NOMO-1 treated with dmso at 0.1 percent for 144 hours (cell line): ENCODE data around the gene TBCE.
"Not testable (repeated sequence)": the region's sequence is repeated elsewhere in the genome, so short reads cannot be mapped to it uniquely, and the experiment has no call there.

Experiments
- DNase-seq: peaks from one replicate; lab custom pipeline; 2025; ENCODE audit not compliant: unreplicated experiment; lab: John Stamatoyannopoulos, UW

The TBCE gene

GRCh38 chr1:235450886-235451483, 83.8 kb downstream of the TBCE start:
- DNase-seq: no peak

- no peak for DNase-seq
These were observed 86.8 kb downstream of the TBCE start for GRCh38 chr1:235454021-235454420.

GRCh38 chr1:235455097-235455496, 87.9 kb downstream of the TBCE start:
- DNase-seq: no peak

GRCh38 chr1:235455823-235456222, 88.6 kb downstream of the TBCE start:
- no peak for DNase-seq

DNA sequence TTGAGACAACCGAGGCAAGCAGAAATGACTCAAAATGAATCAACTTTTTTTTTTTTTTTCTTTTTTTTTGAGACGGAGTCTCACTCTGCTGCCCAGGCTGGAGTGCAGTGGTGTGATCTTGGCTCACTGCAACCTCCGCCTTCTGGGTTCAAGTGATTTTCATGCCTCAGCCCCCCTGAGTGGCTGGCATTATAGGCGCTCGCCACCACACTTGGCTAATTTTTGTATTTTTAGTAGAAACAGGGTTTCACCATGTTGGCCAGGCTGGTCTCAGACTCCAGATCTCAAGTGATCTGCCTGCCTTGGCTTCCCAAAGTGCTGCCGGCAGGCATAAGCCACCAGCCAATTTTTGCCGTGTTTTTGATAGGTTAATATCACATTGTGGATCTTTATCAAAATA, 90.6 kb downstream of the TBCE start:
- not testable (repeated sequence) for DNase-seq

DNA sequence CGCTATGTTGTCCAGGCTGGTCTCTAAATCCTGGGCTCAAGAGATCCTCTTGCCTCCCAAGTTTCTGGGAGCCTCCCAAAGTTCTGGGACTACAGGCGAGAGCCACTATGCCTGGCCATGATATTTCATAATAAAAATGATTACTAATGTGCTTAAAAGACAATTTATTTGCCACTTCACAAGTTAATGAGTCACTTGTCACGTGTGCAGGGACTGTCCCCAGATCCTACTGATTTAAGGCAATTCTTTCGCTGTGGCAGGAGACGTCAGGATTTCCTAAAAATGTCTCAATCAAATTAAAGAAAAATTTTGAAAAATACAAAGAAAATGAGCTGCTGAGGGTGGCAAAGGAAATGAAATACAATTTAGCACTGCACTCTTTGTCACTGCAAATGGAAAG, 93.5 kb downstream of the TBCE start:
- DNase-seq: no peak

DNA sequence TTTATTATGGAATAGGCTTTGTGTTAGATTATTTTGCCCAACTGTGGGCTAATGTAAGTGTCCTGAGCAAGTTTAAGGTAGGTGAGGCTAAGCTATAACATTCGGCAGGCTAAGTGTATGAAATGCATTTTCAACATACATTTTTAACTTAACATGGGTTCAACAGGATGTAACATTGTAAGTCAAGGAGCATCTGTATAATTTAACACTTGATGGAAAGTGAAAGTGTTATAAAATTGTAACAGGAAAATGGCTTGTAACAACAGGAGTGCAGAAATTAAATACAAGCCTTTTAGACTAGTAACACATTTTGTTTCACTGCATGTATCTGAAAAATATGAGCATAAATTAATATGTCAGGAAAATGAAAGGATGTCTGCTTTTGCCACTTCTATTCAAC, 94.7 kb downstream of the TBCE start:
- DNase-seq: no peak

GRCh38 chr1:235462832-235463231, 95.6 kb downstream of the TBCE start:
- not testable (repeated sequence) for DNase-seq

DNA sequence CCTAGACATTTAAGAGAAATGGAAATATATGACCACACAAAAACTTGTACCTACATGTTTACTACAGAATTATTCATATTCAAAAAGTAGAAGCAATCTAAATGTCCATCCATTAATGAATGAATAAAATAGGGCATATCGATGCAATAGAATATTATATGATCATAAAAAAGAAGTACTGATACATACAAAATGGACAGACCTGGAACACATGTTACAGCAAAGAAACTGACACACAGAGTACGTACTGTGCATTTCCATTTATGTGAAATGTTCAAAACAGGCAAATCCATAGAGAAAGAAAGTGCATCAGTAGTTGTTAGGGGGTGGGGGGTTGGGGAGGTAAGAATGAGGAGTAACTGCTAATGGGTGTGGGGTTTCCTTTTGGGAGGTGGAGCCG, 97.8 kb downstream of the TBCE start:
- no peak for DNase-seq

- DNase-seq: no peak
These were observed 100.8 kb downstream of the TBCE start for GRCh38 chr1:235468004-235468403.

GRCh38 chr1:235468970-235469369, 101.7 kb downstream of the TBCE start:
- no peak for DNase-seq

- not testable (repeated sequence) for DNase-seq
These were observed 102.7 kb downstream of the TBCE start for GRCh38 chr1:235469897-235470296.

DNA sequence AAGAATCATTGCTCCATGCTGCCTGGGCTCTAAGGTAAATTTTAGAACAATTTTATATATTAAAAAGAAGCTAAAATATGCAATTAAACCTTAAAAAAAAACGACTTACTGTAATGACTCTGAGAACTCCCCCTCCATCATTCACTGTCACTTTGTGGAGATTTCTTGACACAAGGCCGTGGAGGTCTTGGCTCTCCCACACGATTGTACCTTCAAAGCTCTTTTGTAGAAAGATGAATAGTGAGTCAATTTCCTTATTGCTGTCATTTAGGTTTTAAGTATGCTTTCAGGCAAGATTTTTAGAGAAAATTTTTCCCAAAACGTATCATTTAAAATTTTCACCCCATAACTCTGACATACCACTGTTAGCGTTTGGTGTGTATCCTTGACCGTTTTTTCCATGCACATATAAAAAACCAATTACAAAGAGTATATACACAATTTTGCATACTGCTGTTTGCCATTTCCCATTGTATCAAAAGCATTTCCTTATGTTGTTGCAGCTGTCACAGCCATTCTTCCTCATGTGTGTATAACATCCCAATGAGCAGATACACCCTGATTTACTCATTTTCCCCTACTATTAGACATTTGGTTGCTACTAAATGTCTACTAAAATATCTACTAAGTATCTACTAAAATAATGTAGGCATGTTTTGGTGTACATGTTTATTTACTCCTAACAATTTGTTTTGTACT, 103.7 kb downstream of the TBCE start:
- DNase-seq: no peak

GRCh38 chr1:235473806-235474205, 106.6 kb downstream of the TBCE start:
- DNase-seq: no peak

GRCh38 chr1:235483090-235483489, 115.9 kb downstream of the TBCE start:
- no peak for DNase-seq

- no peak for DNase-seq
These were observed 118.3 kb downstream of the TBCE start for GRCh38 chr1:235485558-235485957.

DNA sequence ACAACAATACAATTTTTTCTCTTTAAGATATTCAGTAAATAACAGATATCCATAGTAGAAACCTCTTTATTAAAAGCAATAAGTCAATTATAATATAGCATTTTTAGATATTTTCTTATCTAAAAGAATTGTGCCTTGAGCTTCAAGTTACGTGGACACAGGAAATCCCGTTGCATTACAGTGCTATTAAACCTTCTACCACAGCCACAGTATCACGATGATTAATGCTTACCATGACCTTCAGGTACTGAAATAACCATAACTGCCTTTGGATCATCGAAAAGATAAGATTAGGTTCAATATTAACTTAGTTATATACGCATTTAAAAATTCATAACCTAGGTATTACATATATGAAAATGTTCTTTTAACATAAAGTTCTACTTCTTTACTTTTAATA, 119.1 kb downstream of the TBCE start:
- DNase-seq: no peak

DNA sequence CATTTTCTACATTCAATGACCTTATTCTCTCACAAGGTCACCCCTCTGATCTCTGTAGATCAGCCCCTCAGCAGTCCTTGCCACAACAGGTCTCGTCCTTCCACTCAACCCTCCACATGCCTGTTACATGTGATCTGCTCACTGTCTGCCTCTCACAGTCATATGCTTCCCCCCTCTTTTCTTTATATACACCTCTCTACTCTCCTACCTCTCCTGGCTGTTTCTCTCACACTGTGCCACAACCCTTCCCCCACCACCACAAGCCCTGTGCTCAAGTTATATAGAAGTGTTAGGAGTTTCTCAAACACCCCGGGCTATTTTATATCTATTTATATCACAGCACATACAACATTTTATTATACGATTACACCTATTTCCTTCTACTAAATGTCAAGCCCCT, 124.4 kb downstream of the TBCE start:
- no peak for DNase-seq

GRCh38 chr1:235494531-235494930, 127.3 kb downstream of the TBCE start:
- no peak for DNase-seq

- no peak for DNase-seq
These were observed 127.8 kb downstream of the TBCE start for GRCh38 chr1:235495030-235495429.

DNA sequence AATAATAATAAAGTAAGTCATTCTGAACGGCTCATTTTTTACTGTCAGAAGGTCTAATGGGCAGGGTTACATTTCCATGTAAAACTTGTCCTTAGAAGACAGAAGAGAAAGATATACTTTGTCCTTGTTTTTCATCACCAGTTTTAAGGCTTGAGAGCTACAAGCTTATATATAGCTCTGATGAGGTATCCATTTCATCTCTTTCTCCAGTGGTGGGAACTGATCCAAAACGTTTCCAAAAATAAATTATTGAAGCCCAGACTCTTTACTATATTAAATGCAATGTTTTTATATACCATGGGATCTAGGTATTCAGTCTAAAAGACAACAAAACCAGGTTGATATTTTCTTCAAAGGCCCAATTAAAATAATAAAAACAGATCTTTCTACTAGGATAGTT, 128.3 kb downstream of the TBCE start:
- DNase-seq: no peak

- DNase-seq: no peak
These were observed 133.8 kb downstream of the TBCE start for GRCh38 chr1:235500971-235501540.
